NCI-H128 (cell line): Measurements from ENCODE around the gene GALNTL6.
A peak's percentile ranks its signal among the peaks of the same experiment; 100 is the strongest.
"Not testable (repeated sequence)": the region's sequence is repeated elsewhere in the genome, so short reads cannot be mapped to it uniquely, and the experiment has no call there.

Source experiments
- DNase-seq: peaks from one replicate; lab custom pipeline; 2025; ENCODE audit not compliant: unreplicated experiment; lab: John Stamatoyannopoulos, UW

Gene GALNTL6

GRCh38 chr4:172787111-172787510, 973.9 kb downstream of the GALNTL6 start:
- no peak for DNase-seq

- no peak for DNase-seq
Measured at GRCh38 chr4:172791841-172792240, 978.6 kb downstream of the GALNTL6 start.

GRCh38 chr4:172793565-172794306, 980.5 kb downstream of the GALNTL6 start:
- no peak for DNase-seq

- DNase-seq, result no peak
Measured at GRCh38 chr4:172794307-172794703, 981.1 kb downstream of the GALNTL6 start.

DNA sequence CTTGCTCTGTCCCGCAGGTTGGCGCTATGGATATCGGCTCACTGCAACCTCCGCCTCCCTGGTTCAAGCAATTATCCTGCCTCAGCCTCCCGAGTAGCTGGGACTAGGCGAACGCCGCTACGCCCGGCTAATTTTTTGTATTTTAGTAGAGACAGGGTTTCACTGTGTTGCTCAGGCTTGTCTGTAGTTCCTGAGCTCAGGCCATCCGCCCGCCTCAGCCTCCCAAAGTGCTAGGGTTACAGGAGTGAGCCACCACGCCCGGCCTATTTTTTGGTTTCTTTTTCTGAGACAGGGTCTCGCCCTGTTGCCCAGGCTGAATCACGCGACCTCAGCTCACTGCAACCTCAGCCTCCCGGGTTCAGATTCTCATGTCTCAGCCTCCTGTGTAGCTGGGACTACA, 984.1 kb downstream of the GALNTL6 start:
- not testable (repeated sequence) for DNase-seq

DNA sequence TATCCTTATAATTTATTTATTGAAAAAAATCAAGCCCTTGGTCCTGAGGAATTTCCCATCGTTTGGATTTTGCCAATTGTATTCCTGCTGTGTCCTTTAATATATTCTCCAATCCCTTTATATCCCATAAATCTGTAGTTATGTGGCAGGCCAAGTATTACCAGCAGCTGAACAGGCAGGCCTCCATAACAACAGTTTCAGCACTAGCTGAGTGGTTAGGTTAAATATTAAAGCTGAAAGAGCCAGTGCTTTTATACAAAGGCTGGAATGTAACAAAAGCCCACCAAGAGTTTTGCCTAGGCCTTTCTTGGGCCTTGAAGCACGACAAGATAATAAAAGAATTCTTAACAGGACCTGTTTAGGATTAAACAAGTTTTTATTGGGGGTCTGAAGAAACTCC, 988.8 kb downstream of the GALNTL6 start:
- DNase-seq, result no peak

GRCh38 chr4:172806841-172807240, 993.6 kb downstream of the GALNTL6 start:
- no peak for DNase-seq

- DNase-seq, result no peak
Measured at GRCh38 chr4:172808196-172808595, 995.0 kb downstream of the GALNTL6 start.

DNA sequence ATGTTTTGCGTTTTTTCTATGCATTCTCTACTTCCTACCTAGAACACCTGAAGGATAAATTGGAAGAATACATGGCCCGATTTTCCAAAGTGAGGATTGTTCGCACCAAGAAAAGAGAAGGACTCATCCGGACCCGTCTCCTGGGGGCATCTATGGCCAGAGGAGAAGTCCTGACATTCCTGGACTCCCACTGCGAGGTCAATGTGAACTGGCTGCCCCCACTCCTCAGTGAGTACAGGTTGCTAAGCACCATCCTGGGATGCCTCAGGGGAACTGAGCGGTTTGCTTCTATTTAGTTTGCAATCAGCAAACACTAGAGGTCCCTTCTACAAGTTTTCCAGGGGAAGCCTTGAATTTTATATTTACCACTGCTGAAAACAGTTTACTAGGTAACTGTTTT, 996.1 kb downstream of the GALNTL6 start:
- no peak for DNase-seq

GRCh38 chr4:172813359-172813923, 1000.2 kb downstream of the GALNTL6 start:
- no peak for DNase-seq

GRCh38 chr4:172815499-172816164, 1002.4 kb downstream of the GALNTL6 start:
- no peak for DNase-seq

DNA sequence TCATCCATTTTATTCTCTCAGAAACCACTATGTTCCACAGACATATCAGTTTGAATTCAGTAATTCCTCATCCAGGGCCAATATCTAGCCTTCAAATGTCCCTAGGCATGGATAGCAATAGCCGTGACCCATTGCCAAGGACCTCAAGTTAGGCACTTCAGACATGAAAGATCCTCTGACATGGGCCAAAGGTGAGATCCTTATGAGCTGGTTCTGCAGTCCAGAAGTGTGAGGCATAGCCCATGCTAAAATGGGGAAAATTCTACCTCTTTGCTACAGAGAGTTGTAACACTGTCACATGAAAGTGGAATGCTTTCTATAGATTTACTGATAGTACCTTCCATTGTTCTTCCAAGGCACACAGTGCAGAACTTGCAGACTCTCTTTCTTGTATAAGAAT, 1005.7 kb downstream of the GALNTL6 start:
- no peak for DNase-seq

DNA sequence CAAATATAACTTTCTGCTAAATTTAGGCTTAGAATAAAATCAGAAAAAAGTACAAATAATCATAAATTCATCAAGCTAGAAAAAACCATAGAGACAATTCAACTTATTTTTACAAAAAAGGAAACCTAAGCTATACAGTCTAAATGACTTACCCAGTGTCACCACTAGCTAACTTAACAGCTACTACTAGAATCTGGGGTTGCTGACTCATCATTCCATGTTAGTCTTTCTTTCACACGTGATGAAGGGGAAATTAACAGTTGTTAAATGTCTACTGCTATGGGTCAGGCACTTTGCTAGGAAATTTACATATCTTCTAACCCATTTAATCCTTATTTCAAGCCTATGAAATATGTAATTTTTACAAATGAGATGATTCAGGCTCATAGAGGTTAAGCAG, 1006.1 kb downstream of the GALNTL6 start:
- DNase-seq, result no peak

- no peak for DNase-seq
Measured at GRCh38 chr4:172822331-172822730, 1009.1 kb downstream of the GALNTL6 start.

- no peak for DNase-seq
Measured at GRCh38 chr4:172826346-172826745, 1013.1 kb downstream of the GALNTL6 start.

DNA sequence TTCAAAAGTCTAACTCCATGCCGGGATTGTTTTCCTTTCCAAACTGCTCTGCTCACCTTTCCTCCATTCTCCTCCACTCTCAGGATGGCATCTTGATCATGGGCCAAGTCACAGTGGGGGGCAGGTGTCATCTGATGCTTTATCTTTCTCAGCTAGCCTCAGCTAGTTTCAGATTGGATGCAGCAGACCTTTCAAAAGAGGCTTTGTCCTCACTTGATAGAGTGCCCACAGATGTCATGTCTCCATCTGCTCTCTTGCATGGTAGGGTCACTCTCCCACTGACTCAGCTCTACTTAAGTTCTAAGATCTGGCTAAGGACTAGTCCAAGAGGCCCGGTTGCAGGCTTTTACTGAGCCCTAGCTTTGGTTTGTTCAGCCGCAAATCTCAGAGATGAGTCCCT, 1013.7 kb downstream of the GALNTL6 start:
- DNase-seq, result no peak

- peak; percentile 2 for DNase-seq
Measured at GRCh38 chr4:172830295-172830764, 1017.1 kb downstream of the GALNTL6 start.

DNA sequence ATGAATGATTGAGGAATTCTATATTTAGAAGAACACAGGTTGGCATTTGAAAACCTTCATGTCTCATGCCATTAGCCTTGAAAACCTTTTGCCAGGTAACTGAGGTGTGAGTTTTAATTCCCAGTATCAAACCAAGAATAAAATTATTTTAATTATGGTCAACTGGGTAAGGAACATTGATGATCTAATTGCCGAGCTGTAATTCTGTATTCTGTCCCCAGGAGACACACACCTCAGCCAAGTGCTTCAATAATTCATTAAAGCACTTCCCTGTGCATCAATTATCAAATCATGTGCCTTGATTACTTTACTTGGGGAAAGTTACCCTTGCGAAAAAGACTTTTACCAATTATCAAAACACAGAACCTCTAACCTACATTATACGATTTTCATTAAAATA, 1023.5 kb downstream of the GALNTL6 start:
- DNase-seq, result no peak

DNA sequence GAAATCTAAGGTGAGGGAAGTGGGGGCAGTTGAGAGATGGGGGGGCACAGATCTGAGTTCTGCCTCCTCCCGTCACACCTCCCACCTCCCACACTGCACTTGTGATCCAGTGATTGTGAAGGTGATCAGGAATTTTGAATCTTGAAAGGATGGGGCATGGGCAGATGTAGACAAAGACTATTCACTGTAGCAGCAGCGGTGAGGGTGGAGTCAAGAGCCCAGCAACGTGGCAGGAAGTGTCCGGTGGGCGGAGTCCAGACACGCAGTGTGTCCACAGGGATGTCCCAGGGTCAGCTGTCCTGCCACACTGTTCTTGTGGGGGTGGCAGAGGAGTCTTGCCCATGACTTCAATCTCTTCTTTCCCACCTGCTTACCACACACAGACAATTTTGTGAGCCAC, 1024.9 kb downstream of the GALNTL6 start:
- DNase-seq, result no peak

GRCh38 chr4:172838943-172839342, 1025.7 kb downstream of the GALNTL6 start:
- DNase-seq, result no peak

- peak; percentile 8 for DNase-seq
Measured at GRCh38 chr4:172842779-172843178, 1029.6 kb downstream of the GALNTL6 start.

GRCh38 chr4:172843192-172843591, 1030.0 kb downstream of the GALNTL6 start:
- DNase-seq, result peak; percentile 1
